SK-N-SH treated with all-trans-retinoic acid at 6 μM for 48 hours (cell line): ENCODE results near the gene VPS13D.

Experiments
- ATAC-seq: fragments of 200-7000 bp; cut with Tn5 transposase; 3 replicates; pipeline ENCODE4 v1.9.1; 2020; ENCODE audit warnings: mild to moderate bottlenecking, moderate library complexity
- ARNTL ChIP-seq: fragments of 450-650 bp; formaldehyde crosslinking; IDR thresholded peaks from 2 replicates; pipeline ENCODE4 v1.5.0; 2020; ENCODE audit warnings: low read depth, mild to moderate bottlenecking, moderate library complexity, borderline replicate concordance
- BACH2 ChIP-seq: fragments of 250-450 bp; sonication (Bioruptor Pico); IDR thresholded peaks from 2 replicates; pipeline ENCODE4 v1.9.0; 2021; ENCODE audit warnings: mild to moderate bottlenecking, borderline replicate concordance
- CREB5 ChIP-seq: fragments of 250-450 bp; sonication (Bioruptor Pico); IDR thresholded peaks from 2 replicates; pipeline ENCODE4 v1.5.1; 2020; ENCODE audit warnings: low read depth, mild to moderate bottlenecking, moderate library complexity
- CSDC2 ChIP-seq: fragments of 250-450 bp; sonication (Bioruptor Pico); IDR thresholded peaks from 2 replicates; pipeline ENCODE4 v1.5.0; 2020; ENCODE audit warnings: mild to moderate bottlenecking, moderate library complexity
- CSRNP3 ChIP-seq: fragments of 250-450 bp; sonication (Bioruptor Pico); IDR thresholded peaks from 2 replicates; pipeline ENCODE4 v1.5.1; 2021; ENCODE audit warnings: mild to moderate bottlenecking, moderate library complexity
- ESRRG ChIP-seq: fragments of 250-450 bp; sonication (Bioruptor Pico); IDR thresholded peaks from 2 replicates; pipeline ENCODE4 v1.6.1; 2021; ENCODE audit warnings: mild to moderate bottlenecking
- GLIS3 ChIP-seq: fragments of 250-450 bp; sonication (Bioruptor Pico); IDR thresholded peaks from 2 replicates; pipeline ENCODE4 v1.5.0; 2020; ENCODE audit warnings: mild to moderate bottlenecking, moderate library complexity
- ISL1 ChIP-seq: fragments of 250-450 bp; sonication (Bioruptor Pico); IDR thresholded peaks from 2 replicates; pipeline ENCODE4 v2.1.2; 2022; ENCODE audit warnings: mild to moderate bottlenecking, moderate library complexity
- OSR1 ChIP-seq: fragments of 250-450 bp; sonication (Bioruptor Pico); IDR thresholded peaks from 2 replicates; pipeline ENCODE4 v1.8.0; 2022; ENCODE audit warnings: moderate library complexity, mild to moderate bottlenecking, inconsistent platforms
- PATZ1 ChIP-seq: fragments of 250-450 bp; sonication (Bioruptor Pico); IDR thresholded peaks from 2 replicates; pipeline ENCODE4 v1.8.0; 2020; ENCODE audit warnings: mild to moderate bottlenecking, moderate library complexity, borderline replicate concordance
- POU6F1 ChIP-seq: fragments of 250-450 bp; sonication (Bioruptor Pico); IDR thresholded peaks from 2 replicates; pipeline ENCODE4 v1.8.0; 2021; ENCODE audit warnings: low read depth, mild to moderate bottlenecking, moderate library complexity, borderline replicate concordance
- PPARA ChIP-seq: fragments of 250-450 bp; sonication (Bioruptor Pico); IDR thresholded peaks from 2 replicates; pipeline ENCODE4 v1.5.0; 2020; ENCODE audit warnings: mild to moderate bottlenecking, borderline replicate concordance
- RARB ChIP-seq: fragments of 250-450 bp; sonication (Bioruptor Pico); IDR thresholded peaks from 2 replicates; pipeline ENCODE4 v1.8.0; 2021; ENCODE audit warnings: mild to moderate bottlenecking, moderate library complexity
- SNAI2 ChIP-seq: fragments of 250-450 bp; sonication (Bioruptor Pico); IDR thresholded peaks from 2 replicates; pipeline ENCODE4 v1.5.0; 2020; ENCODE audit warnings: mild to moderate bottlenecking, moderate library complexity
- TCF4 ChIP-seq: fragments of 250-450 bp; sonication (Bioruptor Pico); IDR thresholded peaks from 2 replicates; pipeline ENCODE4 v1.8.0; 2021; ENCODE audit warnings: mild to moderate bottlenecking, moderate library complexity, borderline replicate concordance
- TOX ChIP-seq: fragments of 250-450 bp; sonication (Bioruptor Pico); IDR thresholded peaks from 2 replicates; pipeline ENCODE4 v1.8.0; 2021; ENCODE audit warnings: mild to moderate bottlenecking, moderate library complexity, borderline replicate concordance
- TSHZ2 ChIP-seq: fragments of 250-450 bp; sonication (Bioruptor Pico); IDR thresholded peaks from 2 replicates; pipeline ENCODE4 v1.5.0; 2020; ENCODE audit warnings: mild to moderate bottlenecking, moderate library complexity
- ZC3H10 ChIP-seq: fragments of 250-450 bp; sonication (Bioruptor Pico); IDR thresholded peaks from 2 replicates; pipeline ENCODE4 v1.5.1; 2021; ENCODE audit warnings: mild to moderate bottlenecking, moderate library complexity
- ZFP3 ChIP-seq: fragments of 250-450 bp; sonication (Bioruptor Pico); IDR thresholded peaks from 2 replicates; pipeline ENCODE4 v1.5.0; 2020; ENCODE audit warnings: mild to moderate bottlenecking, moderate library complexity
- ZFP30 ChIP-seq: fragments of 450-650 bp; formaldehyde crosslinking; IDR thresholded peaks from 2 replicates; pipeline ENCODE4 v1.5.0; 2022; ENCODE audit warnings: mild to moderate bottlenecking, moderate library complexity
- ZNF565 ChIP-seq: fragments of 450-650 bp; formaldehyde crosslinking; conservative IDR thresholded peaks from 2 replicates; pipeline ENCODE4 v1.5.0; 2020; ENCODE audit warnings: low read depth, mild to moderate bottlenecking, moderate library complexity
- ZNF70 ChIP-seq: fragments of 450-650 bp; formaldehyde crosslinking; IDR thresholded peaks from 2 replicates; pipeline ENCODE4 v1.5.0; 2020; ENCODE audit warnings: mild to moderate bottlenecking, moderate library complexity
- ZNF8 ChIP-seq: fragments of 450-650 bp; formaldehyde crosslinking; IDR thresholded peaks from 2 replicates; pipeline ENCODE4 v1.5.0; 2020; ENCODE audit warnings: mild to moderate bottlenecking, moderate library complexity

Gene VPS13D

GRCh38 chr1:12432897-12433296, 203.1 kb downstream of the VPS13D start:
- TF ChIP-seq TOX: no peak
- TF ChIP-seq TCF4 (CRISPR knock-in tag): no peak
- TF ChIP-seq CSDC2 (CRISPR knock-in tag): no peak
- TF ChIP-seq ZNF70 (CRISPR knock-in tag): no peak
- no peak for TF ChIP-seq ZFP30
- TF ChIP-seq ESRRG (CRISPR knock-in tag): no peak
- ATAC-seq: no peak

- peak; percentile 62 for ATAC-seq
- TF ChIP-seq ARNTL (peak; percentile 15), ESRRG (CRISPR knock-in tag) (no peak; the same call in 1 of the 2 replicates), OSR1 (no peak), CREB5 (CRISPR knock-in tag) (peak; percentile 52; the same call in 1 of the 2 replicates), ZFP3 (CRISPR knock-in tag) (peak; percentile 81), ZNF8 (CRISPR knock-in tag) (peak; percentile 61), PPARA (CRISPR knock-in tag) (no peak; the same call in none of the 2 replicates), SNAI2 (CRISPR knock-in tag) (peak; percentile 96), ZNF70 (CRISPR knock-in tag) (peak; percentile 74; the same call in 1 of the 2 replicates), CSRNP3 (CRISPR knock-in tag) (peak; percentile 39; the same call in 1 of the 2 replicates), ISL1 (CRISPR knock-in tag) (peak; percentile 73), TSHZ2 (CRISPR knock-in tag) (peak; percentile 99), TCF4 (CRISPR knock-in tag) (peak; percentile 93), BACH2 (peak; percentile 77; the same call in 1 of the 2 replicates), PATZ1 (CRISPR knock-in tag) (peak; percentile 88; the same call in 1 of the 2 replicates), TOX (peak; percentile 45; the same call in 1 of the 2 replicates), ZFP30 (peak; percentile 47; the same call in 1 of the 2 replicates), CSDC2 (CRISPR knock-in tag) (peak; percentile 93), RARB (CRISPR knock-in tag) (peak; percentile 90), POU6F1 (peak; percentile 63; the same call in 1 of the 2 replicates), ZC3H10 (no peak), ZNF565 (CRISPR knock-in tag) (peak; percentile 78; the same call in 1 of the 2 replicates), GLIS3 (CRISPR knock-in tag) (peak; percentile 73)
Observed at GRCh38 chr1:12433323-12434053, 203.7 kb downstream of the VPS13D start.
